Tibial nerve (tissue), 4 donors: ENCODE measurements around the gene ATG7. TPM values are rescaled to one million over a fixed set of nuclear protein-coding genes. Genes with fewer than 3 reads are reported as not detected.

Experiments used
- DNase-seq, 2 donors: peaks; one replicate each; pipeline ENCODE4 v3.0.0-alpha.2; 2019; ENCODE audit warnings: low spot score in 2 of 2
- H3K27ac ChIP-seq, 4 donors: fragments of 200-600 bp; sonication (generic) in 3 of 4; one replicate each; pipeline ENCODE4 v1.5.1; 2017 to 2019; ENCODE audit warnings: mild to moderate bottlenecking in 1 of 4
- H3K27me3 ChIP-seq, 2 donors: fragments of 200-600 bp; sonication (generic) in 1 of 2; one replicate each; pipeline versions ENCODE4 v1.5.1 to v1.6.0; 2017 to 2019
- H3K36me3 ChIP-seq, 3 donors: fragments of 200-600 bp; sonication (generic); one replicate each; pipeline ENCODE4 v1.5.1; 2018 to 2019
- H3K4me1 ChIP-seq, 4 donors: fragments of 200-600 bp; sonication (generic) in 3 of 4; one replicate each; pipeline ENCODE4 v1.5.1; 2017 to 2019
- H3K4me3 ChIP-seq, 4 donors: fragments of 200-600 bp; sonication (generic) in 3 of 4; one replicate each; pipeline ENCODE4 v1.5.1; 2017 to 2019; ENCODE audit warnings: mild to moderate bottlenecking in 1 of 4, moderate library complexity in 1 of 4
- H3K9me3 ChIP-seq, 4 donors: fragments of 200-600 bp; sonication (generic) in 3 of 4; one replicate each; pipeline ENCODE4 v1.5.1; 2017 to 2019
- CTCF ChIP-seq, 5 experiments: fragments of 200-600 bp in 3 of 5; fragments of 450-650 bp in 2 of 5; sonication (generic) in 3 of 5; IDR thresholded peaks; one replicate each; pipeline ENCODE4 v1.5.1; 2016 to 2019; ENCODE audit warnings: antibody characterized with exemption in 5 of 5, mild to moderate bottlenecking in 3 of 5, moderate library complexity in 2 of 5
- EP300 ChIP-seq, 2 donors: sonication (generic); formaldehyde crosslinking; IDR thresholded peaks; one replicate each; pipeline ENCODE4 v1.6.1; 2017; ENCODE audit warnings: antibody characterized with exemption in 2 of 2, mild to moderate bottlenecking in 1 of 2
- POLR2A ChIP-seq, 2 donors: fragments of 450-650 bp; IDR thresholded peaks; one replicate each; pipeline ENCODE4 v1.6.1; 2017; ENCODE audit warnings: antibody characterized with exemption in 2 of 2, mild to moderate bottlenecking in 2 of 2, moderate library complexity in 2 of 2
- WGBS, 2 donors: methylation state at CpG; one replicate each; pipeline ENCODE4 v1.1.5; 2018; 5-methylcytosine and 5-hydroxymethylcytosine counted together
- total RNA-seq, 4 donors: library from RNA; depleted of rRNA; stranded (reverse); fragments of >200 nt; gene quantifications; one replicate each; pipeline ENCODE4 v1.1.0, GENCODE V29; 2016

The ATG7 gene
- total RNA-seq, 4 donors from 2014 or later = 71.0 to 94.0 (median 76.2) TPM

- TF ChIP-seq POLR2A (IDR thresholded peaks at IDR 0.05) (no peak), CTCF (IDR thresholded peaks at IDR 0.05) (no peak), EP300 (IDR thresholded peaks at IDR 0.05) (no peak)
- H3K9me3 ChIP-seq = peaks cover 0 to 17% (median 2%) of the 10 kb centered on the region in 4 donors
- H3K4me3 ChIP-seq = no peak overlapping the region
Measured at GRCh38 chr3:11413071-11413470, 140.9 kb downstream of the ATG7 start.

GRCh38 chr3:11415099-11415498 lies 142.9 kb downstream of the ATG7 start:
- H3K36me3 ChIP-seq = peaks cover 0 to 7% (median 0%) of the 10 kb centered on the region in 3 donors
- H3K4me1 ChIP-seq = peaks cover 0 to 12% (median 0%) of the 10 kb centered on the region in 4 donors
- H3K9me3 ChIP-seq = peaks cover 0 to 11% (median 2%) of the 10 kb centered on the region in 4 donors
- no peaks in the 10 kb centered on the region for H3K27me3 ChIP-seq
- H3K27ac ChIP-seq = no peak overlapping the region
- 100% methylated on average over 1 of the region's 1 CpG for WGBS, 2 donors
- H3K4me3 ChIP-seq = no peak overlapping the region
- no peak for DNase-seq
- no peak for TF ChIP-seq POLR2A (IDR thresholded peaks at IDR 0.05)
- no peak for TF ChIP-seq CTCF (IDR thresholded peaks at IDR 0.05)
- TF ChIP-seq EP300 (IDR thresholded peaks at IDR 0.05) = no peak

More at GRCh38 chr3:11413071-11413470, 140.9 kb downstream of the ATG7 start:
- no peak for DNase-seq
- 69 to 86% methylated on average over 4 of the region's 4 CpGs for WGBS, 2 donors
- H3K27ac ChIP-seq = no peak overlapping the region
- no peaks in the 10 kb centered on the region for H3K27me3 ChIP-seq
- peaks cover 0 to 12% (median 0%) of the 10 kb centered on the region in 4 donors for H3K4me1 ChIP-seq
- H3K36me3 ChIP-seq = peaks cover 0 to 14% (median 0%) of the 10 kb centered on the region in 3 donors

- Histone ChIP-seq H3K27ac (no peak overlapping the region), H3K9me3 (no peaks in the 10 kb centered on the region), H3K4me1 (no peaks in the 10 kb centered on the region), H3K27me3 (no peaks in the 10 kb centered on the region), H3K4me3 (no peak overlapping the region), H3K36me3 (no peaks in the 10 kb centered on the region)
- TF ChIP-seq CTCF (IDR thresholded peaks at IDR 0.05) (no peak), EP300 (IDR thresholded peaks at IDR 0.05) (no peak), POLR2A (IDR thresholded peaks at IDR 0.05) (no peak)
- 0 to 63% methylated on average over 1 of the region's 1 CpG for WGBS, 2 donors
- no peak for DNase-seq
Measured at GRCh38 chr3:11420066-11420465, 147.9 kb downstream of the ATG7 start.

- Histone ChIP-seq H3K4me1 (no peaks in the 10 kb centered on the region), H3K9me3 (no peaks in the 10 kb centered on the region), H3K36me3 (peaks cover 0 to 7% (median 0%) of the 10 kb centered on the region in 3 donors), H3K27ac (no peak overlapping the region), H3K4me3 (no peak overlapping the region), H3K27me3 (no peaks in the 10 kb centered on the region)
- 95 to 100% methylated on average over 1 of the region's 1 CpG for WGBS, 2 donors
- TF ChIP-seq CTCF (IDR thresholded peaks at IDR 0.05) = no peak
- TF ChIP-seq EP300 (IDR thresholded peaks at IDR 0.05) = no peak
- TF ChIP-seq POLR2A (IDR thresholded peaks at IDR 0.05) = no peak
- DNase-seq = no peak
Measured at GRCh38 chr3:11422291-11422690, 150.1 kb downstream of the ATG7 start.

- TF ChIP-seq CTCF (IDR thresholded peaks at IDR 0.05) (no peak), POLR2A (IDR thresholded peaks at IDR 0.05) (no peak), EP300 (IDR thresholded peaks at IDR 0.05) (no peak)
- no peak overlapping the region for H3K4me3 ChIP-seq
- H3K9me3 ChIP-seq = no peaks in the 10 kb centered on the region
- peak overlapping the region in 2 of 4 donors; percentile 4 to 40 for H3K27ac ChIP-seq
- H3K4me1 ChIP-seq = no peaks in the 10 kb centered on the region
- no peak for DNase-seq
- H3K36me3 ChIP-seq = peaks cover 0 to 9% (median 0%) of the 10 kb centered on the region in 3 donors
- H3K27me3 ChIP-seq = no peaks in the 10 kb centered on the region
- 62 to 67% methylated on average over 6 of the region's 6 CpGs for WGBS, 2 donors
Measured at GRCh38 chr3:11423868-11424267, 151.7 kb downstream of the ATG7 start.
